ENCODE measurements around the gene CFAP74. TPM values are rescaled to one million over a fixed set of nuclear protein-coding genes. Genes with fewer than 3 reads are reported as not detected.
A peak's percentile ranks its signal among the peaks of the same experiment; 100 is the strongest.

Gene CFAP74
- total and polyA plus RNA-seq, 9 of the 15 experiments (the other 6 are each of a cell fraction or from before 2014, with no cell fraction given), result 0.03 to 0.15 (median 0.05) TPM; not detected in 6

GRCh38 chr1:1921901-1922701, 81.5 kb downstream of the CFAP74 start:
- 21% methylated on average over 15 of the region's 16 CpGs for WGBS (ENCODE audit: insufficient coverage, low coverage, missing lambda C conversion rate)
- H3K9me3 ChIP-seq (replicated peaks; ENCODE audit: control insufficient read depth, insufficient read depth, low read depth, low read length), result no peaks in the 10 kb centered on the region
- ATAC-seq (no peak), DNase-seq (ENCODE audit: extremely low read depth in 1 of 4, low spot score in 3 of 4) (no peak), FAIRE-seq (no peak)
- H3K36me3 ChIP-seq (ENCODE audit: control insufficient read depth, insufficient read depth, low read length), result no peaks in the 10 kb centered on the region
- no peak overlapping the region for H2AFZ ChIP-seq (ENCODE audit: low read depth, low read length)
- CTCF ChIA-PET (ENCODE audit: low intra/inter-chr PET ratio), result no interaction called here
- intact Hi-C loops (cut with micrococcal nuclease), result no loop called here
- peaks cover 16 to 38% of the 10 kb centered on the region in 2 experiments; a peak in 4 of 5 replicates for H3K27me3 ChIP-seq (ENCODE audit: control insufficient read depth in 2 of 2, insufficient read depth in 2 of 2, low read length in 2 of 2)
- no peak overlapping the region for H3K4me2 ChIP-seq (ENCODE audit: insufficient read depth, low read length)
- H3K9me1 ChIP-seq (ENCODE audit: control insufficient read depth, insufficient read depth, low read length), result no peaks in the 10 kb centered on the region
- BruUV-seq (replicated peaks), result no TSS peak
- H3K4me1 ChIP-seq (replicated peaks in 1 of 2; ENCODE audit: control insufficient read depth in 2 of 2, insufficient read depth in 2 of 2, low read length in 2 of 2), result peaks cover 9 to 92% of the 10 kb centered on the region in 2 experiments; a peak in 4 of 5 replicates
- POLR2A ChIA-PET, result interaction anchor here (0.5 kb wide), 1 partner anchor 210 kb away, joined by 3 read pairs; no protein-coding TSS in a partner anchor
- H3K27ac ChIP-seq (ENCODE audit: extremely low read depth, low read depth, low read length), result no peak overlapping the region
- in situ Hi-C loops (cut with MboI), result no loop called here
- no peaks in the 10 kb centered on the region for H3K79me2 ChIP-seq (ENCODE audit: control insufficient read depth, insufficient read depth, low read length)
- H3K4me3 ChIP-seq, result no peak overlapping the region
- H4K20me1 ChIP-seq (replicated peaks; ENCODE audit: control insufficient read depth, insufficient read depth, low read length), result peaks cover 8% of the 10 kb centered on the region
- H3K9ac ChIP-seq (ENCODE audit: insufficient read depth in 1 of 2, low read depth in 2 of 2, low read length in 2 of 2), result peak overlapping the region in 1 of 2 experiments; percentile 37; a peak in 1 of 4 replicates
- TF ChIP-seq ZNF583 (CRISPR knock-in tag; IDR thresholded peaks at IDR 0.05), result no peak
- TF ChIP-seq XRCC3 (IDR thresholded peaks at IDR 0.05), result no peak
- TF ChIP-seq ZNF274 (IDR thresholded peaks at IDR 0.05; ENCODE audit: borderline replicate concordance, low read depth, low read length), result no peak
- no peak for TF ChIP-seq SNAPC5 (CRISPR knock-in tag; IDR thresholded peaks at IDR 0.05)
- TF ChIP-seq U2AF2 (optimal IDR thresholded peaks at IDR 0.05; ENCODE audit: low read depth, low read length), result no peak
- no peak for TF ChIP-seq ZNF740 (CRISPR knock-in tag; IDR thresholded peaks at IDR 0.05)
- TF ChIP-seq ZNF740 (tag; IDR thresholded peaks at IDR 0.05), result no peak
- TF ChIP-seq ZNF121 (CRISPR knock-in tag; conservative IDR thresholded peaks at IDR 0.05), result no peak
- no peak for TF ChIP-seq E2F5 (CRISPR knock-in tag; IDR thresholded peaks at IDR 0.05)
- TF ChIP-seq SNRNP70 (optimal IDR thresholded peaks at IDR 0.05; ENCODE audit: low read depth, low read length), result no peak
